Measurements from ENCODE around the gene MRPS31.

- TF ChIP-seq CTCF (IDR thresholded peaks at IDR 0.05; ENCODE audit: extremely low read depth in 1 of 2, insufficient read depth in 1 of 2, low read depth in 1 of 2, low read length in 2 of 2) (no peak), MYC (IDR thresholded peaks at IDR 0.05; ENCODE audit: low read depth, low read length) (no peak), POLR2A (IDR thresholded peaks at IDR 0.05; ENCODE audit: low read depth, low read length) (no peak), MAX (IDR thresholded peaks at IDR 0.05; ENCODE audit: insufficient read depth, insufficient read length) (no peak), POLR2AphosphoS5 (IDR thresholded peaks at IDR 0.05; ENCODE audit: insufficient read depth, low read depth, low read length) (no peak), FOS (IDR thresholded peaks at IDR 0.05; ENCODE audit: borderline replicate concordance, insufficient read depth, low read length) (no peak)
These were observed 41.1 kb upstream of the MRPS31 start for GRCh38 chr13:40812102-40812501.

All from endothelial cell of umbilical vein (primary cell).